B cell (primary cell): Measurements from ENCODE around the gene CDH12. TPM values are rescaled to one million over a fixed set of nuclear protein-coding genes. Genes with fewer than 3 reads are reported as not detected.

Experiments used
- ATAC-seq: fragments of 200-7000 bp; cut with Tn5 transposase; one replicate; pipeline ENCODE4 v1.10.0; 2021; ENCODE audit warnings: low read depth, mild to moderate bottlenecking, moderate number of reproducible peaks, moderate library complexity
- CTCF ChIA-PET: fragments of 350-600 bp; sonication (Branson Sonifier 250); formaldehyde crosslinking; loops from one replicate; lab custom pipeline; 2021; ENCODE audit warnings: antibody characterized with exemption, inconsistent platforms; lab: Charles Lee
- POLR2A ChIA-PET: fragments of 350-600 bp; sonication (Branson Sonifier 250); formaldehyde crosslinking; loops from one replicate; lab custom pipeline; 2021; ENCODE audit warnings: antibody characterized with exemption; lab: Charles Lee
- DNase-seq: peaks from one replicate; pipeline ENCODE4 v3.0.0; 2013
- H2AFZ ChIP-seq: 2 replicates; pipeline ENCODE4 v1.6.1; 2012; ENCODE audit warnings: mild to moderate bottlenecking, low read depth, low read length; ENCODE audit not compliant: insufficient read depth, poor library complexity, severe bottlenecking
- H3K27ac ChIP-seq, 2 donors: 1 replicate in 1 of 2; 2 replicates in 1 of 2; pipeline ENCODE4 v1.5.1; 2012 to 2013; ENCODE audit warnings: low read length in 2 of 2, mild to moderate bottlenecking in 2 of 2, moderate library complexity in 1 of 2
- H3K27me3 ChIP-seq, 4 experiments: fragments of 200-600 bp in 1 of 4; sonication (generic) in 1 of 4; replicated peaks in 1 of 4; 1 replicate in 2 of 4; 2 replicates in 2 of 4; pipeline versions ENCODE4 v1.6.1 to v1.7.0; 2013 to 2016; ENCODE audit warnings: low read length in 3 of 4, mild to moderate bottlenecking in 2 of 4, mixed read lengths in 1 of 4, moderate library complexity in 1 of 4; ENCODE audit not compliant: insufficient read depth in 4 of 4, control insufficient read depth in 3 of 4; ENCODE audit errors: control extremely low read depth in 1 of 4
- H3K36me3 ChIP-seq, 2 experiments: replicated peaks in 1 of 2; 1 replicate in 1 of 2; 2 replicates in 1 of 2; pipeline versions ENCODE4 v1.6.1 to v1.7.1; 2013; ENCODE audit warnings: low read length in 1 of 2; ENCODE audit not compliant: insufficient read depth in 2 of 2, control insufficient read depth in 1 of 2; ENCODE audit errors: control extremely low read depth in 1 of 2, extremely low read depth in 1 of 2
- H3K4me1 ChIP-seq, 2 donors: fragments of 200-600 bp in 1 of 2; sonication (generic) in 1 of 2; 1 replicate in 1 of 2; 2 replicates in 1 of 2; pipeline versions ENCODE4 v1.5.1 to v1.6.1; 2013 to 2017; ENCODE audit warnings: low read length in 2 of 2; ENCODE audit not compliant: control insufficient read depth in 2 of 2, insufficient read depth in 2 of 2
- H3K4me2 ChIP-seq: replicated peaks from 2 replicates; pipeline ENCODE3; 2012; ENCODE audit warnings: mild to moderate bottlenecking, low read depth, low read length; ENCODE audit not compliant: poor library complexity, severe bottlenecking
- H3K4me3 ChIP-seq, 5 experiments: fragments of 200-600 bp in 1 of 5; sonication (generic) in 1 of 5; 1 replicate in 3 of 5; 2 replicates in 2 of 5; pipeline versions ENCODE4 v1.5.1 to v1.7.0; 2011 to 2016; ENCODE audit warnings: low read length in 4 of 5, mild to moderate bottlenecking in 4 of 5, low read depth in 2 of 5, control low read depth in 1 of 5, moderate library complexity in 1 of 5; ENCODE audit not compliant: insufficient read depth in 1 of 5; ENCODE audit errors: control extremely low read depth in 1 of 5, extremely low read depth in 1 of 5
- H3K79me2 ChIP-seq: fragments of 200-600 bp; sonication (generic); one replicate; pipeline ENCODE4 v1.6.0; 2016; ENCODE audit warnings: low read length; ENCODE audit not compliant: control insufficient read depth, insufficient read depth
- H3K9ac ChIP-seq: fragments of 200-600 bp; sonication (generic); 2 replicates; pipeline ENCODE4 v1.6.1; 2017; ENCODE audit warnings: mild to moderate bottlenecking, low read length, moderate library complexity
- H3K9me3 ChIP-seq, 3 donors: one replicate each; pipeline versions ENCODE4 v1.6.1 to v1.7.1; 2013; ENCODE audit warnings: low read length in 2 of 3; ENCODE audit not compliant: control insufficient read depth in 2 of 3, insufficient read depth in 1 of 3; ENCODE audit errors: control extremely low read depth in 1 of 3
- H4K20me1 ChIP-seq: 2 replicates; pipeline ENCODE4 v1.6.0; 2012; ENCODE audit warnings: mild to moderate bottlenecking, low read length; ENCODE audit not compliant: insufficient read depth, control insufficient read depth, poor library complexity, severe bottlenecking
- H3K27ac Mint-ChIP-seq: one replicate; pipeline ENCODE4 v1.8.0; 2021; ENCODE audit warnings: mixed read lengths
- H3K27me3 Mint-ChIP-seq: one replicate; pipeline ENCODE4 v1.8.0; 2021; ENCODE audit warnings: mixed read lengths
- H3K4me1 Mint-ChIP-seq: one replicate; pipeline ENCODE4 v1.8.0; 2021; ENCODE audit warnings: mixed read lengths
- H3K4me3 Mint-ChIP-seq: one replicate; pipeline ENCODE4 v1.8.0; 2021; ENCODE audit warnings: mixed read lengths
- H3K9me3 Mint-ChIP-seq: one replicate; pipeline ENCODE4 v1.8.0; 2022; ENCODE audit warnings: mixed read lengths; ENCODE audit not compliant: insufficient read depth
- EZH2 ChIP-seq: IDR thresholded peaks from 2 replicates; pipeline ENCODE4 v1.6.1; 2012; ENCODE audit warnings: borderline replicate concordance, low read depth, mild to moderate bottlenecking, moderate library complexity, low read length; ENCODE audit not compliant: insufficient read depth, poor library complexity, severe bottlenecking
- WGBS: methylation state at CpG from one replicate; pipeline ENCODE4 v1.1.5; 2013; ENCODE audit warnings: missing lambda C conversion rate; ENCODE audit not compliant: insufficient coverage; 5-methylcytosine and 5-hydroxymethylcytosine counted together
- intact Hi-C: fragments of 100-400 bp; cut with micrococcal nuclease; formaldehyde crosslinking; loops from one replicate; pipeline ENCODE4 v1.10.0; 2022
- polyA plus RNA-seq: library from polyadenylated mRNA; depleted of rRNA; stranded (reverse); fragments of >200 nt; gene quantifications from 2 replicates; pipeline ENCODE4 v1.2.3, GENCODE V29; 2012
- total RNA-seq, 2 donors: library from RNA; stranded (reverse); fragments of 120-200 nt in 1 of 2; gene quantifications; 1 replicate in 1 of 2; 2 replicates in 1 of 2; pipeline versions ENCODE4 v1.2.3 to v1.2.4, GENCODE V29; 2013 to 2022
- TF ChIP-seq, protein P1 (sequence below): fragments of 200-600 bp; IDR thresholded peaks from one replicate; pipeline ENCODE4 v1.8.0; 2022; ENCODE audit warnings: antibody characterized with exemption, mild to moderate bottlenecking

The CDH12 gene
- total and polyA plus RNA-seq, 2 donors (not counting 1 experiment from before 2014, with no cell fraction given) = not detected

DNA sequence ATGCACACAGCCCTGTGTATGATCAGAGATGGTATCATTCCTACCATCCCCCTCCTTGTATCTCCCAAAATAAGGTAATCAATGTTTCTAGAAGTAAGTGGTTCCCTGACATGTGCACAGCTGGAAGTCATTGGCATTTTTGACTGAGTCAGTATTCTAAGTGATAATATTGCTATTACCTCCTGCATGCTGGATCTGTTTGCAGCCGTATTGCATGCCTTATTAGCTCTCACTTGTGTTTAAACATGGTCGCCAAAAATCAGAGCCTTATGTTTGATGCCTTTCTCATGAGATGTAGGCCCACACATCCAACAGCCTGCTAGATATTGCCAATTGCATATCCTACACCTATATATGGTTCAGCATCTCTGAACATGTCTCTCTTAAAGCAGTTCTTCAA is 254.3 kb downstream of the CDH12 start:
- no peaks in the 10 kb centered on the region for H3K36me3 ChIP-seq
- POLR2A ChIA-PET = no interaction called here
- no peak overlapping the region for H3K4me3 Mint-ChIP-seq
- H3K27ac Mint-ChIP-seq = no peak overlapping the region
- TF ChIP-seq, protein P1, sequence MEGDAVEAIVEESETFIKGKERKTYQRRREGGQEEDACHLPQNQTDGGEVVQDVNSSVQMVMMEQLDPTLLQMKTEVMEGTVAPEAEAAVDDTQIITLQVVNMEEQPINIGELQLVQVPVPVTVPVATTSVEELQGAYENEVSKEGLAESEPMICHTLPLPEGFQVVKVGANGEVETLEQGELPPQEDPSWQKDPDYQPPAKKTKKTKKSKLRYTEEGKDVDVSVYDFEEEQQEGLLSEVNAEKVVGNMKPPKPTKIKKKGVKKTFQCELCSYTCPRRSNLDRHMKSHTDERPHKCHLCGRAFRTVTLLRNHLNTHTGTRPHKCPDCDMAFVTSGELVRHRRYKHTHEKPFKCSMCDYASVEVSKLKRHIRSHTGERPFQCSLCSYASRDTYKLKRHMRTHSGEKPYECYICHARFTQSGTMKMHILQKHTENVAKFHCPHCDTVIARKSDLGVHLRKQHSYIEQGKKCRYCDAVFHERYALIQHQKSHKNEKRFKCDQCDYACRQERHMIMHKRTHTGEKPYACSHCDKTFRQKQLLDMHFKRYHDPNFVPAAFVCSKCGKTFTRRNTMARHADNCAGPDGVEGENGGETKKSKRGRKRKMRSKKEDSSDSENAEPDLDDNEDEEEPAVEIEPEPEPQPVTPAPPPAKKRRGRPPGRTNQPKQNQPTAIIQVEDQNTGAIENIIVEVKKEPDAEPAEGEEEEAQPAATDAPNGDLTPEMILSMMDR = no peak
- TF ChIP-seq EZH2 = no peak
- ATAC-seq = no peak
- no peaks in the 10 kb centered on the region for H3K27me3 Mint-ChIP-seq
- no peaks in the 10 kb centered on the region for H3K9me3 Mint-ChIP-seq
- DNase-seq = no peak
- H2AFZ ChIP-seq = no peak overlapping the region
- intact Hi-C loops = no loop called here
- no peaks in the 10 kb centered on the region for H3K4me1 ChIP-seq
- no peak overlapping the region for H3K4me3 ChIP-seq
- no peaks in the 10 kb centered on the region for H3K9me3 ChIP-seq
- no peak overlapping the region for H3K9ac ChIP-seq
- no peak overlapping the region for H3K27ac ChIP-seq
- no peaks in the 10 kb centered on the region for H3K4me1 Mint-ChIP-seq
- H3K4me2 ChIP-seq = no peak overlapping the region
- no peaks in the 10 kb centered on the region for H3K27me3 ChIP-seq
- no peaks in the 10 kb centered on the region for H4K20me1 ChIP-seq
- CTCF ChIA-PET = no interaction called here
- 93% methylated on average over 2 of the region's 2 CpGs for WGBS
- H3K79me2 ChIP-seq = no peaks in the 10 kb centered on the region

DNA sequence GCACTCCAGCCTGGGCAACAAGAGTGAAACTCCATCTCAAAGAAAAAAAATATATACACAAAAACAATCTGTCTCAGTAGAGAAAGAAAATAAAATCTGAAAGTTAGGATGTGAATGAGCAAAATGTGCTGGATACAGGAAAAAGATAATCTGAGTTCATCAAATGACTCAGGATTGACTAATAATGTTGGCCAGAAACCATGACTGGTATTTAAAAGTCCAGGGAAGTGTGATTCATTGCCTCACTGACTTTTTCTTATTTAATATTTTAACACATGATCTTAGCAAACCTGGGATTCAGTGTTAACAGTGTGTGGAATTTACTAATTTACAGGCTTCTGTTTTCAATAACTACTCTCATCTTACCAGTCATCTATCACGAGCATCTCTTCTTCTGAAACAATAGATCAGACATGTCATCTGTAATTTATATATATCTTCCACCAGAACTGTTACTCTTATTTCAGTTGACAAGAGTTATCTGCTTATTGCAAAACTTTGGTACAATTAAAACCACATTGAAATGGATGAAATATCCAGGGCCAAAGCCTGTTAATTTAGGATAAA is 256.7 kb downstream of the CDH12 start:
- Histone ChIP-seq H3K4me3 (no peak overlapping the region), H4K20me1 (no peaks in the 10 kb centered on the region), H3K9ac (no peak overlapping the region), H3K27ac (no peak overlapping the region), H3K4me1 (no peaks in the 10 kb centered on the region), H3K36me3 (no peaks in the 10 kb centered on the region), H3K4me2 (no peak overlapping the region), H3K9me3 (no peaks in the 10 kb centered on the region), H3K27me3 (no peaks in the 10 kb centered on the region), H2AFZ (no peak overlapping the region), H3K79me2 (no peaks in the 10 kb centered on the region)
- H3K4me3 Mint-ChIP-seq = no peak overlapping the region
- no peak for ATAC-seq
- no CpG with 5 or more reads among the region's 1 CpG for WGBS
- no peaks in the 10 kb centered on the region for H3K27me3 Mint-ChIP-seq
- H3K27ac Mint-ChIP-seq = no peak overlapping the region
- intact Hi-C loops = no loop called here
- ChIA-PET CTCF (interaction anchor here (1.3 kb wide), 1 partner anchor 9 kb away, joined by 3 read pairs; no protein-coding TSS in a partner anchor), POLR2A (no interaction called here)
- H3K4me1 Mint-ChIP-seq = no peaks in the 10 kb centered on the region
- DNase-seq = no peak
- TF ChIP-seq, protein P1 = no peak
- no peak for TF ChIP-seq EZH2
- no peaks in the 10 kb centered on the region for H3K9me3 Mint-ChIP-seq
